ENCODE results near the gene HDAC4.

DNA sequence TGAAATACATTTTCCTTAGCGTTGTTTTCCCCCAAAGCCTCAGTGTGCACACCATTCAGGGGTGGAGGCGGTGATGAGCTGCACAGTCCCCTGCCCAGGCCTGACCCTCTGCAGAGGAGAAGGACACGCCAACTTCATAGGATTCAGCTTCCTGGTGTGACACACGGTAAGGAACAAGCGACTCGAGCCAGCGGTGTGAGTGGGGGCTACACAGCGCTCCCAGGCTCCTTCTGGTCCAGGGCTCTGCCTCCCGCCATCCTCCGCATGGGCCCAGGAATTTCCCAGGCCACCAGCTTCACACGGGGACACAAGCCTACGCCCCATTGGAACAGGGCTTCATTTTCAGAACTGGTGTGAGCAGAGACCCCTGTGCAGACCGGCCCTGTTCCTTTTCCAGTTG lies 272.1 kb downstream of the HDAC4 start:
- no peak for TF ChIP-seq CTCF (IDR thresholded peaks at IDR 0.05)
- TF ChIP-seq POLR2A (IDR thresholded peaks at IDR 0.05): no peak
- TF ChIP-seq EP300 (IDR thresholded peaks at IDR 0.05): no peak
